H9 (cell line): ENCODE results near the gene GALNT12. TPM values are rescaled to one million over a fixed set of nuclear protein-coding genes. Genes with fewer than 3 reads are reported as not detected.

ENCODE experiments used
- DNase-seq: peaks from one replicate; pipeline ENCODE4 v3.0.0-alpha.2; 2017
- H2AFZ ChIP-seq: one replicate; pipeline ENCODE4 v1.6.1; 2013; ENCODE audit warnings: mild to moderate bottlenecking, low read length, control low read depth, moderate library complexity
- H2AK5ac ChIP-seq: 2 replicates; pipeline ENCODE4 v1.6.1; 2013; ENCODE audit warnings: low read length, control low read depth, mixed read lengths; ENCODE audit not compliant: insufficient read length
- H2BK120ac ChIP-seq: one replicate; pipeline ENCODE4 v1.6.1; 2013; ENCODE audit warnings: low read depth, mild to moderate bottlenecking, low read length, control low read depth, inconsistent platforms; ENCODE audit not compliant: poor library complexity, severe bottlenecking
- H2BK12ac ChIP-seq: 2 replicates; pipeline ENCODE4 v1.6.1; 2013; ENCODE audit warnings: low read length, control low read depth, mixed read lengths, low read depth; ENCODE audit not compliant: insufficient read length
- H2BK15ac ChIP-seq: 2 replicates; pipeline ENCODE4 v1.6.1; 2013; ENCODE audit warnings: low read depth, low read length, control low read depth
- H2BK20ac ChIP-seq: one replicate; pipeline ENCODE4 v1.6.1; 2013; ENCODE audit warnings: low read depth, mild to moderate bottlenecking, low read length, control low read depth, inconsistent platforms; ENCODE audit not compliant: poor library complexity, severe bottlenecking
- H2BK5ac ChIP-seq: 2 replicates; pipeline ENCODE4 v1.6.1; 2013; ENCODE audit warnings: low read length, control low read depth, mixed read lengths; ENCODE audit not compliant: insufficient read length
- H3K14ac ChIP-seq: 2 replicates; pipeline ENCODE4 v1.6.1; 2013; ENCODE audit warnings: low read length, control low read depth; ENCODE audit not compliant: insufficient read depth
- H3K18ac ChIP-seq: 2 replicates; pipeline ENCODE4 v1.6.1; 2013; ENCODE audit warnings: low read depth, mild to moderate bottlenecking, mixed read lengths, low read length, control low read depth; ENCODE audit not compliant: insufficient read length
- H3K23ac ChIP-seq: 2 replicates; pipeline ENCODE4 v1.6.1; 2013; ENCODE audit warnings: low read length, control low read depth, mixed read lengths, low read depth; ENCODE audit not compliant: insufficient read length
- H3K23me2 ChIP-seq: 2 replicates; pipeline ENCODE4 v1.6.1; 2013; ENCODE audit warnings: low read depth, mild to moderate bottlenecking, mixed read lengths, low read length, control low read depth; ENCODE audit not compliant: insufficient read length, poor library complexity, severe bottlenecking
- H3K27ac ChIP-seq: 2 replicates; pipeline ENCODE4 v1.5.1; 2013; ENCODE audit warnings: low read length, control low read depth, mixed read lengths, low read depth; ENCODE audit not compliant: insufficient read length
- H3K27me3 ChIP-seq: 2 replicates; pipeline ENCODE4 v1.6.1; 2013; ENCODE audit warnings: low read length, control low read depth, inconsistent platforms; ENCODE audit not compliant: insufficient read depth
- H3K4ac ChIP-seq: 2 replicates; pipeline ENCODE4 v1.6.1; 2013; ENCODE audit warnings: low read depth, mild to moderate bottlenecking, control low read depth, inconsistent platforms, low read length, moderate library complexity
- H3K4me1 ChIP-seq: 2 replicates; pipeline ENCODE4 v1.6.1; 2013; ENCODE audit warnings: low read length, control low read depth, inconsistent platforms; ENCODE audit not compliant: insufficient read depth
- H3K4me2 ChIP-seq: 2 replicates; pipeline ENCODE4 v1.6.1; 2013; ENCODE audit warnings: low read length, control low read depth, mixed read lengths; ENCODE audit not compliant: insufficient read length, insufficient read depth
- H3K56ac ChIP-seq: 2 replicates; pipeline ENCODE4 v1.6.1; 2013; ENCODE audit warnings: low read depth, mild to moderate bottlenecking, mixed read lengths, low read length, control low read depth; ENCODE audit not compliant: insufficient read length
- H3K79me1 ChIP-seq: 2 replicates; pipeline ENCODE4 v1.6.1; 2013; ENCODE audit warnings: low read depth, mild to moderate bottlenecking, moderate library complexity, low read length, control low read depth, inconsistent platforms; ENCODE audit not compliant: insufficient read depth, poor library complexity, severe bottlenecking
- H3K79me2 ChIP-seq: 2 replicates; pipeline ENCODE4 v1.6.1; 2013; ENCODE audit warnings: low read length, control low read depth, inconsistent platforms; ENCODE audit not compliant: insufficient read depth
- H3K9ac ChIP-seq: 2 replicates; pipeline ENCODE4 v1.6.1; 2013; ENCODE audit warnings: low read length, control low read depth, mixed read lengths; ENCODE audit not compliant: insufficient read length; ENCODE audit errors: extremely low read depth
- H3K9me3 ChIP-seq: one replicate; pipeline ENCODE4 v1.6.1; 2013; ENCODE audit warnings: low read depth, low read length, inconsistent platforms; ENCODE audit not compliant: control insufficient read depth
- H3T11ph ChIP-seq: one replicate; pipeline ENCODE4 v1.6.1; 2013; ENCODE audit warnings: mild to moderate bottlenecking, low read length, control low read depth, inconsistent platforms
- H4K20me1 ChIP-seq: one replicate; pipeline ENCODE4 v1.6.1; 2013; ENCODE audit not compliant: control insufficient read depth, insufficient read length, insufficient read depth
- H4K5ac ChIP-seq: 2 replicates; pipeline ENCODE4 v1.6.1; 2013; ENCODE audit warnings: low read depth, mild to moderate bottlenecking, mixed read lengths, low read length, control low read depth; ENCODE audit not compliant: insufficient read length
- H4K8ac ChIP-seq: replicated peaks from 2 replicates; pipeline ENCODE4 v1.6.1; 2013; ENCODE audit warnings: low read length, control low read depth, mixed read lengths, low read depth; ENCODE audit not compliant: insufficient read length
- H4K91ac ChIP-seq: 2 replicates; pipeline ENCODE4 v1.6.1; 2013; ENCODE audit warnings: low read depth, mild to moderate bottlenecking, moderate library complexity, mixed read lengths, low read length, control low read depth; ENCODE audit not compliant: insufficient read length
- H3K27ac Mint-ChIP-seq, 3 experiments: 2 replicates in 2 of 3; 3 replicates in 1 of 3; pipeline ENCODE4 v1.8.0; 2020 to 2021; ENCODE audit warnings: mixed read lengths in 3 of 3, mild to moderate bottlenecking in 1 of 3, moderate library complexity in 1 of 3
- H3K27me3 Mint-ChIP-seq: 2 replicates; pipeline ENCODE4 v1.8.0; 2021; ENCODE audit warnings: low read depth, mild to moderate bottlenecking, moderate library complexity, mixed read lengths
- H3K36me3 Mint-ChIP-seq, 3 experiments: 2 replicates in 2 of 3; 3 replicates in 1 of 3; pipeline ENCODE4 v1.8.0; 2020 to 2021; ENCODE audit warnings: low read depth in 3 of 3, mixed read lengths in 3 of 3; ENCODE audit not compliant: insufficient read depth in 1 of 3
- H3K4me1 Mint-ChIP-seq, 2 experiments: 2 replicates each; pipeline ENCODE4 v1.8.0; 2020; ENCODE audit warnings: mixed read lengths in 2 of 2
- H3K4me3 Mint-ChIP-seq, 2 experiments: 2 replicates in 1 of 2; 3 replicates in 1 of 2; pipeline ENCODE4 v1.8.0; 2020 to 2021; ENCODE audit warnings: mild to moderate bottlenecking in 2 of 2, mixed read lengths in 2 of 2, moderate library complexity in 1 of 2
- H3K9me3 Mint-ChIP-seq, 2 experiments: 2 replicates in 1 of 2; 3 replicates in 1 of 2; pipeline ENCODE4 v1.8.0; 2020; ENCODE audit warnings: mild to moderate bottlenecking in 2 of 2, mixed read lengths in 2 of 2, moderate library complexity in 1 of 2
- WGBS: extraction: QIAGEN DNeasy Blood & Tissue Kit; methylation state at CpG from one replicate; pipeline ENCODE4 v1.1.7; 2013; ENCODE audit warnings: missing lambda C conversion rate, low lambda C conversion rate, mixed read lengths; ENCODE audit not compliant: insufficient read length; ENCODE audit errors: extremely low coverage; 5-methylcytosine and 5-hydroxymethylcytosine counted together
- total RNA-seq: library from RNA; stranded (reverse); gene quantifications from 2 replicates; pipeline ENCODE4 v1.2.1, GENCODE V29; 2021
- TF ChIP-seq, protein P1 (sequence below): fragments of 200-600 bp; sonication (generic); conservative IDR thresholded peaks from 3 replicates; pipeline ENCODE4 v1.8.0; 2021; ENCODE audit warnings: antibody characterized with exemption, mild to moderate bottlenecking

The GALNT12 gene
- total RNA-seq, 1 experiment from 2014 or later, result 18.0 TPM

DNA sequence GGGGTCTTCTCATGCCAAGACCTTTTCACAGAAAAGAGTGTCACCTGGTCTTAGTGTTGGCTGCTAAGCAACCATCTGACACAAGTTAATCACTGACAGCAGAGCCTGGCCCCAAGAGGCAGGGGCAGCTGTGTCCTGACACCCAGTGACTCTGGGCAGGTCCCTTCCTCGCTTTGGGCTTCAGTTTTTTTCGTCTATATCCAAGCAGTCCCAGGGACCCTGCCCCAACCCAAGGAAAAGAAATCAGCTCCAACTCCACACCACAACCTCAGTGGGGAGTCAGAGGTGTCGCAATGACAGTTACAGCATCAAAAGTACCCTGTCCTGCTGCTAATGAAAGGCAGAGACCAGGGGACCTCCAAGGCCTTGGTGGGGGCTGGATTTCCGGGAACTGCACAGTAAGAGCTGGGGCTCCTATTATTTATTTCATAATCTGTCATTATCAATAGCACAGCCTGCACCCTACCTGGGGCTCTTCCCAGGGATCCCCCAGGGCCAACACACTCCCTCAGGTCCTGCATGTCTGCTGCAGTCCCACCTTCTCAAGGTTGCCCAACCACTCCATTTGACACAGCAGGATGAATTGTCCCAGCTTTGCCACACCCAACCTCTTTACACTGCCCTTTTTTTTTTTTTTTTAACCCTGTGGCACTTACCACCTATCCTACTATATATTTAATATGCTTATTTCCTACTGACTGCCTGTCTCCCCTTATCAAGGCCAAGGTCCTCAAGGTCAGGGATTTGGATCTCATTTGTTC is 20.5 kb upstream of the GALNT12 start:
- TF ChIP-seq, protein P1, sequence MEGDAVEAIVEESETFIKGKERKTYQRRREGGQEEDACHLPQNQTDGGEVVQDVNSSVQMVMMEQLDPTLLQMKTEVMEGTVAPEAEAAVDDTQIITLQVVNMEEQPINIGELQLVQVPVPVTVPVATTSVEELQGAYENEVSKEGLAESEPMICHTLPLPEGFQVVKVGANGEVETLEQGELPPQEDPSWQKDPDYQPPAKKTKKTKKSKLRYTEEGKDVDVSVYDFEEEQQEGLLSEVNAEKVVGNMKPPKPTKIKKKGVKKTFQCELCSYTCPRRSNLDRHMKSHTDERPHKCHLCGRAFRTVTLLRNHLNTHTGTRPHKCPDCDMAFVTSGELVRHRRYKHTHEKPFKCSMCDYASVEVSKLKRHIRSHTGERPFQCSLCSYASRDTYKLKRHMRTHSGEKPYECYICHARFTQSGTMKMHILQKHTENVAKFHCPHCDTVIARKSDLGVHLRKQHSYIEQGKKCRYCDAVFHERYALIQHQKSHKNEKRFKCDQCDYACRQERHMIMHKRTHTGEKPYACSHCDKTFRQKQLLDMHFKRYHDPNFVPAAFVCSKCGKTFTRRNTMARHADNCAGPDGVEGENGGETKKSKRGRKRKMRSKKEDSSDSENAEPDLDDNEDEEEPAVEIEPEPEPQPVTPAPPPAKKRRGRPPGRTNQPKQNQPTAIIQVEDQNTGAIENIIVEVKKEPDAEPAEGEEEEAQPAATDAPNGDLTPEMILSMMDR, result no peak
- Histone ChIP-seq H3K9ac (no peak overlapping the region), H3K23me2 (no peaks in the 10 kb centered on the region), H2AFZ (no peak overlapping the region), H2BK5ac (no peak overlapping the region), H3K27me3 (no peaks in the 10 kb centered on the region), H2BK20ac (no peak overlapping the region), H2BK15ac (no peak overlapping the region), H3K4me1 (peaks cover 4% of the 10 kb centered on the region; the same call in 1 of the 2 replicates), H3K79me1 (peaks cover 7% of the 10 kb centered on the region), H3K23ac (no peak overlapping the region), H3K79me2 (no peaks in the 10 kb centered on the region; the same call in 1 of the 2 replicates), H3K4ac (no peak overlapping the region), H2AK5ac (no peak overlapping the region), H4K20me1 (peaks cover 4% of the 10 kb centered on the region), H2BK12ac (no peak overlapping the region), H3K14ac (no peak overlapping the region), H3K18ac (no peak overlapping the region), H4K8ac (no peak overlapping the region), H3K56ac (no peak overlapping the region), H3K9me3 (no peaks in the 10 kb centered on the region), H4K5ac (no peak overlapping the region), H3K27ac (no peak overlapping the region), H3T11ph (no peak overlapping the region), H2BK120ac (no peak overlapping the region), H4K91ac (no peak overlapping the region), H3K4me2 (no peak overlapping the region)
- Mint-ChIP-seq H3K4me3 (no peak overlapping the region), H3K9me3 (no peaks in the 10 kb centered on the region), H3K36me3 (peaks cover 23 to 68% (median 68%) of the 10 kb centered on the region in 3 experiments), H3K27ac (peak overlapping the region in 1 of 3 experiments; percentile 64; a peak in 1 of 7 replicates), H3K27me3 (no peaks in the 10 kb centered on the region), H3K4me1 (peaks cover 10 to 13% of the 10 kb centered on the region in 2 experiments)
- no peak for DNase-seq
- WGBS, result no CpG with 5 or more reads among the region's 4 CpGs
